Fibroblast of pulmonary artery (primary cell): ENCODE measurements around the gene PLSCR1.
"Not testable (repeated sequence)": the region's sequence is repeated elsewhere in the genome, so short reads cannot be mapped to it uniquely, and the experiment has no call there.

Experiments used
- DNase-seq: peaks from one replicate; pipeline ENCODE4 v3.0.0-alpha.2; 2010; ENCODE audit warnings: low read depth
- H3K4me3 ChIP-seq: replicated peaks from 2 replicates; pipeline ENCODE4 v1.5.1; 2011; ENCODE audit warnings: low read depth, mild to moderate bottlenecking, control low read depth, low read length, moderate library complexity
- CTCF ChIP-seq: IDR thresholded peaks from 2 replicates; pipeline ENCODE4 v1.5.1; 2011; ENCODE audit warnings: mild to moderate bottlenecking, control low read depth, low read length, inconsistent platforms; ENCODE audit errors: missing control alignments

PLSCR1 gene

GRCh38 chr3:146504498-146505197, 39.8 kb downstream of the PLSCR1 start:
- TF ChIP-seq CTCF = no peak
- no peak for DNase-seq
- no peak overlapping the region for H3K4me3 ChIP-seq

- H3K4me3 ChIP-seq = no peak overlapping the region
- TF ChIP-seq CTCF = no peak
- peak; percentile 90 for DNase-seq
Measured at GRCh38 chr3:146503461-146504202, 40.8 kb downstream of the PLSCR1 start.

GRCh38 chr3:146502887-146503460, 41.4 kb downstream of the PLSCR1 start:
- no peak overlapping the region for H3K4me3 ChIP-seq
- no peak for TF ChIP-seq CTCF
- peak; percentile 48 for DNase-seq

GRCh38 chr3:146501752-146502151, 42.7 kb downstream of the PLSCR1 start:
- no peak overlapping the region for H3K4me3 ChIP-seq
- no peak for DNase-seq
- TF ChIP-seq CTCF = no peak

- H3K4me3 ChIP-seq = no peak overlapping the region
- DNase-seq = no peak
- no peak for TF ChIP-seq CTCF
Measured at GRCh38 chr3:146499701-146500100, 44.7 kb downstream of the PLSCR1 start.

GRCh38 chr3:146498002-146498736, 46.2 kb downstream of the PLSCR1 start:
- no peak for TF ChIP-seq CTCF
- no peak for DNase-seq
- H3K4me3 ChIP-seq = no peak overlapping the region

- DNase-seq, H3K4me3 ChIP-seq: not testable (repeated sequence)
Measured at GRCh38 chr3:146497145-146497843, 47.1 kb downstream of the PLSCR1 start.
